A673 (cell line): ENCODE measurements around the gene ZIM2. TPM values are rescaled to one million over a fixed set of nuclear protein-coding genes. Genes with fewer than 3 reads are reported as not detected.

Source experiments
- BruUV-seq: library from RNA; stranded (reverse); fragments of 400-500 nt; replicated peaks from 2 replicates; lab custom pipeline; 2021; lab: Mats Ljungman, UMichigan
- CTCF ChIA-PET: fragments of 300-600 bp; sonication (Branson Sonifier 250); formaldehyde crosslinking; loops from one replicate; lab custom pipeline; 2022; ENCODE audit warnings: antibody characterized with exemption; lab: Charles Lee
- POLR2A ChIA-PET: fragments of 300-600 bp; sonication (Branson Sonifier 250); formaldehyde crosslinking; loops from one replicate; lab custom pipeline; 2022; ENCODE audit warnings: antibody characterized with exemption; ENCODE audit not compliant: low non-redundant PET; lab: Charles Lee
- DNase-seq: peaks from one replicate; pipeline ENCODE4 v3.0.0-alpha.2; 2015; ENCODE audit warnings: low spot score
- H3K27ac ChIP-seq: fragments of 200-600 bp; sonication (generic); 2 replicates; pipeline ENCODE4 v1.5.1; 2016; ENCODE audit warnings: mixed run types, low read depth, mild to moderate bottlenecking, mixed read lengths, antibody characterized with exemption, low read length; ENCODE audit not compliant: poor library complexity, severe bottlenecking
- H3K27me3 ChIP-seq: fragments of 200-600 bp; sonication (generic); replicated peaks from 2 replicates; pipeline ENCODE4 v1.6.1; 2017; ENCODE audit warnings: mixed run types, low read depth, mild to moderate bottlenecking, mixed read lengths, antibody characterized with exemption, low read length; ENCODE audit not compliant: insufficient read depth, poor library complexity
- H3K36me3 ChIP-seq: fragments of 200-600 bp; sonication (generic); 2 replicates; pipeline ENCODE4 v1.6.1; 2016; ENCODE audit warnings: mixed run types, mild to moderate bottlenecking, mixed read lengths, antibody characterized with exemption, low read length; ENCODE audit not compliant: insufficient read depth, poor library complexity, severe bottlenecking
- H3K4me1 ChIP-seq: fragments of 200-600 bp; sonication (generic); 2 replicates; pipeline ENCODE4 v1.6.1; 2017; ENCODE audit warnings: mixed run types, mild to moderate bottlenecking, mixed read lengths, antibody characterized with exemption, low read length; ENCODE audit not compliant: insufficient read depth, poor library complexity, severe bottlenecking
- H3K4me3 ChIP-seq: fragments of 200-600 bp; sonication (generic); 2 replicates; pipeline ENCODE4 v1.5.1; 2016; ENCODE audit warnings: low read depth, mixed run types, mild to moderate bottlenecking, mixed read lengths, low read length; ENCODE audit not compliant: poor library complexity, severe bottlenecking
- H3K9me3 ChIP-seq: fragments of 200-600 bp; sonication (generic); 2 replicates; pipeline ENCODE4 v1.6.1; 2016; ENCODE audit warnings: mixed run types, low read depth, mild to moderate bottlenecking, mixed read lengths, antibody characterized with exemption, low read length; ENCODE audit not compliant: poor library complexity, severe bottlenecking
- EZH2 ChIP-seq: fragments of 200-600 bp; sonication (generic); IDR thresholded peaks from 2 replicates; pipeline ENCODE4 v1.6.1; 2017; ENCODE audit warnings: borderline replicate concordance, low read depth, mild to moderate bottlenecking, mixed read lengths, antibody characterized with exemption, low read length; ENCODE audit not compliant: poor library complexity, severe bottlenecking
- intact Hi-C: fragments of 100-400 bp; cut with micrococcal nuclease; formaldehyde crosslinking; loops from one replicate; pipeline ENCODE4 v1.10.0; 2022; ENCODE audit not compliant: unreplicated experiment
- total RNA-seq: library from RNA; stranded (reverse); gene quantifications from 2 replicates; pipeline ENCODE4 v1.2.3, GENCODE V29; 2021
- TF ChIP-seq, protein P1 (sequence below): fragments of 300-800, 200-600 bp; sonication (generic); conservative IDR thresholded peaks from 2 replicates; pipeline ENCODE4 v1.5.1; 2017; ENCODE audit warnings: low read depth, mild to moderate bottlenecking, antibody characterized with exemption, low read length, moderate library complexity, mixed read lengths

ZIM2 gene
- total RNA-seq, 1 experiment from 2014 or later: 4.6 TPM

DNA sequence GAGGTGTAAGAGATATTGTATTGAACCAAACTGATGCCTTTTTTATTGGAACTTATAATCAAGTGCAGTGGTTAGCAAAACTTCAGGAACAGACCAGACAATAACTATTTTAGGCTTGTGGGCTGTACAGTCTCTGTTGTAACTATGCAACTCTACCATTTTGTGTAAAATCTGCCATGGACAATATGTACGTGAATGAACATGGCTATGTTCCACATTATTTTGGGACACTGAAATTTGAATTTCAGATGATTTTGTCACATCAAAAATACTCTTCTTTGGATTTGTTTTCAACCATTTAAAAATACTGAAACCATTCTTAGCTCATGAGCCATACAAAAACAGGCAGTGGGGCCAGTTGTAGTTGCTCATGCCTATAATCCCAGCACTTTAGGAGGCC is 27.9 kb upstream of the ZIM2 start:
- DNase-seq: no peak
- intact Hi-C loops: no loop called here
- ChIA-PET POLR2A (no interaction called here), CTCF (no interaction called here)
- no peaks in the 10 kb centered on the region for H3K27me3 ChIP-seq
- no TSS peak for BruUV-seq
- no peak for TF ChIP-seq EZH2
- TF ChIP-seq, protein P1, sequence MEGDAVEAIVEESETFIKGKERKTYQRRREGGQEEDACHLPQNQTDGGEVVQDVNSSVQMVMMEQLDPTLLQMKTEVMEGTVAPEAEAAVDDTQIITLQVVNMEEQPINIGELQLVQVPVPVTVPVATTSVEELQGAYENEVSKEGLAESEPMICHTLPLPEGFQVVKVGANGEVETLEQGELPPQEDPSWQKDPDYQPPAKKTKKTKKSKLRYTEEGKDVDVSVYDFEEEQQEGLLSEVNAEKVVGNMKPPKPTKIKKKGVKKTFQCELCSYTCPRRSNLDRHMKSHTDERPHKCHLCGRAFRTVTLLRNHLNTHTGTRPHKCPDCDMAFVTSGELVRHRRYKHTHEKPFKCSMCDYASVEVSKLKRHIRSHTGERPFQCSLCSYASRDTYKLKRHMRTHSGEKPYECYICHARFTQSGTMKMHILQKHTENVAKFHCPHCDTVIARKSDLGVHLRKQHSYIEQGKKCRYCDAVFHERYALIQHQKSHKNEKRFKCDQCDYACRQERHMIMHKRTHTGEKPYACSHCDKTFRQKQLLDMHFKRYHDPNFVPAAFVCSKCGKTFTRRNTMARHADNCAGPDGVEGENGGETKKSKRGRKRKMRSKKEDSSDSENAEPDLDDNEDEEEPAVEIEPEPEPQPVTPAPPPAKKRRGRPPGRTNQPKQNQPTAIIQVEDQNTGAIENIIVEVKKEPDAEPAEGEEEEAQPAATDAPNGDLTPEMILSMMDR: no peak
- no peaks in the 10 kb centered on the region for H3K36me3 ChIP-seq
- no peak overlapping the region for H3K4me3 ChIP-seq
- no peak overlapping the region for H3K27ac ChIP-seq
- no peaks in the 10 kb centered on the region for H3K9me3 ChIP-seq
- no peaks in the 10 kb centered on the region for H3K4me1 ChIP-seq

DNA sequence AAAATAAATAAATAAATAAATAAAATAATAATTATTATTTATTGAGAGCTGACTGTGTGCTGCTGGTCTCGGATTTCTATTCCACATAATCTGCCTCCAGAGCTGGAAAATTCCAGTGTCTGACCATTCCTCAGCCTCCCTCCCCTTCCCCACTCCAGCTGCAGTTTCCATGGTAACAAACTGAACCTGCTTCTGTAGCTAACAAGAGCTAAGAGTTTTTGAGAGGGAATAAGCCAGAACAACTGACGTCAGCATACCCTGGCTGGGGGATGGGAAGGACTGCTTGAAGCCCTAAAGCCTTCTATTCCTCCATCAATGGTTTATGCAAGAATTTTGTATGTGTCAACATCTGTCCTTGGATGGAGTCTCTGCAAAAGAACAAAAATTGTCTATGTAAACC is 26.0 kb upstream of the ZIM2 start:
- no TSS peak for BruUV-seq
- intact Hi-C loops: no loop called here
- Histone ChIP-seq H3K27me3 (no peaks in the 10 kb centered on the region), H3K4me1 (no peaks in the 10 kb centered on the region), H3K36me3 (no peaks in the 10 kb centered on the region), H3K9me3 (no peaks in the 10 kb centered on the region), H3K4me3 (no peak overlapping the region), H3K27ac (no peak overlapping the region)
- TF ChIP-seq EZH2: no peak
- TF ChIP-seq, protein P1: no peak
- ChIA-PET CTCF (no interaction called here), POLR2A (no interaction called here)
- no peak for DNase-seq

GRCh38 chr19:56864443-56865125 is 24.1 kb upstream of the ZIM2 start:
- TF ChIP-seq, protein P1: no peak
- no peak for TF ChIP-seq EZH2
- no peaks in the 10 kb centered on the region for H3K27me3 ChIP-seq
- intact Hi-C loops: no loop called here
- BruUV-seq: no TSS peak
- no peaks in the 10 kb centered on the region for H3K9me3 ChIP-seq
- H3K27ac ChIP-seq: no peak overlapping the region
- POLR2A ChIA-PET: interaction anchor here (0.7 kb wide), 1 partner anchor 1192 kb away, joined by 3 read pairs; no protein-coding TSS in a partner anchor
- no peaks in the 10 kb centered on the region for H3K4me1 ChIP-seq
- DNase-seq: no peak
- no peaks in the 10 kb centered on the region for H3K36me3 ChIP-seq
- CTCF ChIA-PET: no interaction called here
- H3K4me3 ChIP-seq: no peak overlapping the region
